Measurements from ENCODE around the gene FOXL2.

Gene FOXL2

GRCh38 chr3:138944929-138945708 lies 1.8 kb downstream of the FOXL2 start:
- no peak for DNase-seq

GRCh38 chr3:138944654-138944928 lies 2.3 kb downstream of the FOXL2 start:
- DNase-seq, result no peak

GRCh38 chr3:138943724-138944653 lies 2.9 kb downstream of the FOXL2 start:
- DNase-seq, result no peak

GRCh38 chr3:138942861-138943623 lies 3.9 kb downstream of the FOXL2 start:
- no peak for DNase-seq

GRCh38 chr3:138942271-138942670 lies 4.7 kb downstream of the FOXL2 start:
- DNase-seq, result no peak

- peak; percentile 39 for DNase-seq
Measured at GRCh38 chr3:138941259-138941885, 5.6 kb downstream of the FOXL2 start.

GRCh38 chr3:138940446-138940845 lies 6.5 kb downstream of the FOXL2 start:
- DNase-seq, result no peak

GRCh38 chr3:138939561-138940241 lies 7.2 kb downstream of the FOXL2 start:
- no peak for DNase-seq

- no peak for DNase-seq
Measured at GRCh38 chr3:138938877-138939560, 7.9 kb downstream of the FOXL2 start.

GRCh38 chr3:138938056-138938876 lies 8.7 kb downstream of the FOXL2 start:
- DNase-seq, result no peak

- no peak for DNase-seq
Measured at GRCh38 chr3:138937690-138938055, 9.3 kb downstream of the FOXL2 start.

- DNase-seq, result no peak
Measured at GRCh38 chr3:138936741-138937689, 9.9 kb downstream of the FOXL2 start.

GRCh38 chr3:138935863-138936740 lies 10.8 kb downstream of the FOXL2 start:
- peak; percentile 38 for DNase-seq

- DNase-seq, result no peak
Measured at GRCh38 chr3:138935505-138935862, 11.5 kb downstream of the FOXL2 start.

- DNase-seq, result no peak
Measured at GRCh38 chr3:138933981-138934691, 12.8 kb downstream of the FOXL2 start.

- no peak for DNase-seq
Measured at GRCh38 chr3:138933068-138933668, 13.8 kb downstream of the FOXL2 start.

- DNase-seq, result no peak
Measured at GRCh38 chr3:138928727-138929372, 18.1 kb downstream of the FOXL2 start.
